ENCODE data around the gene LRRFIP1. TPM values are rescaled to one million over a fixed set of nuclear protein-coding genes. Genes with fewer than 3 reads are reported as not detected.
A peak's percentile ranks its signal among the peaks of the same experiment; 100 is the strongest.

Gene LRRFIP1
- polyA plus RNA-seq, 1 experiment = 71.1 TPM

DNA sequence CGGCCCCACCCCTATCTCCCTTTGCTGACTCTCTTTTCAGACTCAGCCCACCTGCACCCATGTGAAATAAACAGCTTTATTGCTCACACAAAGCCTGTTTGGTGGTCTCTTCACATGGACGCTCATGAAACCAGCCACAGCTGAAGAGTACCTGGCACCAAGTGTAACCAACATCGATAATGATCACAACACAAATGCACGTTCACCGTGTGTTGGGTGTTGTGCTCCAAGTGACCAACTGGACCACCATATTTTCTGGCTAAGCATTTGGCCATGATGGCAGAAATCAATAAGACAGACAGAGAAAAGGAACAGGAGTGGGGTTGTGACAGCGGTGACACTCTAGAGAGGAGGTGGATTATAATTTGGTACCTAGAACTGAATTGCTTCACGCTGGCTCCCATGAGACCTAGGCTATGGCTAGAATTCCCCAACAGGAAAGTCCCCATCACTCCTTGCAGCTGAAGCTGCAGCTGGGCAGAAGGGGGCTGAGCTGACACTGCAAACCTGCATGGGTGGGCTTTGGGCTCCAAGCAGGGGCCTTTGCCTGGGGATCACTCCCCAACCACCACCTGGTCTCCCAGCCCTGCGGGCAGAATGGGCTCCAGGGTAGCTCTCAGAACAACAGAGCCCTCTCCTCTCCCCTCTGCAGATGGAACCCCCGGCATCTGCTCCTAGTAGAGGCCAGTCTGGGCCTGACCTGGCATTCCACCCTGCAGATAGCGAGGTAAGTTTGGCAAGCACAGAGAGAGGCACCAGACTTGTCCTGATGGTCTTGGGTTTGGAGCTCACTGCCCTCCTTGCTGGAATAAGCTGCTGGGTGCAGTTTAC lies 14.6 kb upstream of the LRRFIP1 start:
- CTCF ChIA-PET = interaction anchor here (0.7 to 1.1 kb wide), 2 partner anchors 11 to 41 kb away, joined by 3 read pairs; no protein-coding TSS in a partner anchor
- TF ChIP-seq, protein P1, sequence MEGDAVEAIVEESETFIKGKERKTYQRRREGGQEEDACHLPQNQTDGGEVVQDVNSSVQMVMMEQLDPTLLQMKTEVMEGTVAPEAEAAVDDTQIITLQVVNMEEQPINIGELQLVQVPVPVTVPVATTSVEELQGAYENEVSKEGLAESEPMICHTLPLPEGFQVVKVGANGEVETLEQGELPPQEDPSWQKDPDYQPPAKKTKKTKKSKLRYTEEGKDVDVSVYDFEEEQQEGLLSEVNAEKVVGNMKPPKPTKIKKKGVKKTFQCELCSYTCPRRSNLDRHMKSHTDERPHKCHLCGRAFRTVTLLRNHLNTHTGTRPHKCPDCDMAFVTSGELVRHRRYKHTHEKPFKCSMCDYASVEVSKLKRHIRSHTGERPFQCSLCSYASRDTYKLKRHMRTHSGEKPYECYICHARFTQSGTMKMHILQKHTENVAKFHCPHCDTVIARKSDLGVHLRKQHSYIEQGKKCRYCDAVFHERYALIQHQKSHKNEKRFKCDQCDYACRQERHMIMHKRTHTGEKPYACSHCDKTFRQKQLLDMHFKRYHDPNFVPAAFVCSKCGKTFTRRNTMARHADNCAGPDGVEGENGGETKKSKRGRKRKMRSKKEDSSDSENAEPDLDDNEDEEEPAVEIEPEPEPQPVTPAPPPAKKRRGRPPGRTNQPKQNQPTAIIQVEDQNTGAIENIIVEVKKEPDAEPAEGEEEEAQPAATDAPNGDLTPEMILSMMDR (IDR thresholded peaks at IDR 0.05; ENCODE audit: low read depth, low read length) = no peak
- Histone ChIP-seq H3K27ac (ENCODE audit: low read depth, low read length) (no peak overlapping the region), H3K9me3 (ENCODE audit: control insufficient read depth, insufficient read depth, low read length) (no peaks in the 10 kb centered on the region), H3K27me3 (ENCODE audit: control insufficient read depth, insufficient read depth, low read length) (no peaks in the 10 kb centered on the region), H3K4me3 (ENCODE audit: low read depth, low read length) (no peak overlapping the region)
- DNase-seq (ENCODE audit: low read depth, low spot score) = no peak
- POLR2A ChIA-PET = no interaction called here

DNA sequence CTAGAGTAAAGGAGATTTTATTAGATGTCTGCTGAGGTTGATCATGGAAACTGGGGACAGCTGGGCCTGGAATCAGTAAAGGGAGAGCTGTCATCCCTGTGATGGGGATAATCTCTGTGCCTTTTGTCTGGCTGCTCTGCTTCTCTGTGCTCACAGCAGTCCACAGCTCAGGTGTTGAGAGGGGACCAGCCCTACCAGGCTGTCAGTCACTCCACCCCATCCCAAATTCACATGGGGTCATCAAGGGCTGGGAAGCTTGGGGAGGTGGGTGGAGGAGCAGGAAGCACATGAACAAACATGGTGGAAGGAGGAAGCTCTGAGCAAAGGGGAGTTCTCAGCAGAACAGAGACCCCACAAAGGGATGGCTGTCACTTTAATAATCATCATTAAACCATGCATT lies 13.7 kb upstream of the LRRFIP1 start:
- ChIA-PET POLR2A (no interaction called here), CTCF (interaction anchor here (1.1 kb wide), 1 partner anchor 11 kb away, joined by 3 read pairs; no protein-coding TSS in a partner anchor)
- Histone ChIP-seq H3K27ac (ENCODE audit: low read depth, low read length) (no peak overlapping the region), H3K4me3 (ENCODE audit: low read depth, low read length) (no peak overlapping the region), H3K27me3 (ENCODE audit: control insufficient read depth, insufficient read depth, low read length) (no peaks in the 10 kb centered on the region), H3K9me3 (ENCODE audit: control insufficient read depth, insufficient read depth, low read length) (no peaks in the 10 kb centered on the region)
- DNase-seq (ENCODE audit: low read depth, low spot score) = no peak
- TF ChIP-seq, protein P1 (IDR thresholded peaks at IDR 0.05; ENCODE audit: low read depth, low read length) = no peak

DNA sequence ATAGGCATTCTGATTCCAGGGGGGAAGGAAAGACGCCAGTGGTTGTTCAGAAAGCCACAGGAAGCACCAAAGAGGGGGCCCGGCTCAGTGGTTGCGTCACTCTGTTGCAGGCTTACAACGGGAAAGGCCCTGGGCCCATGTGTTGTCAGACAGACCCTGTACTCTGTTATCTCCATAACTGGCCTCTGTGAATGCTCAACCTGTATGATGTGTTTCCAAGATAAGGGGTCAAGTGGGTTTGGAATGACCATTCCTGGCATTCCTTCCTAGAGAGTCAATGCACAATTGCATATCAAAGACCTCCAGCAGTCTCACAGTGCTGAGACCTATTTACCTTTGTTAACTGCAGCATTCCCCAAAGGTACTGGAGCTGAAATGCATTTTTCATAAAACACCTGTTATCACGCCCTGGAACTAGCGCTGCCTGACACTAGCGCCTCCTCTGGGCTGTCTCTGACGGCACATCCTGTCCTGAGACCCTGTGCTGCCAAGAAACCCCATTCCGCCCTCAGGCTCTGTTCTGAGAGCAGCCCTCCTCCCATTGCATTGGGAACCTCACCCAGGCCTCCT lies 13.2 kb upstream of the LRRFIP1 start:
- Histone ChIP-seq H3K27me3 (ENCODE audit: control insufficient read depth, insufficient read depth, low read length) (no peaks in the 10 kb centered on the region), H3K27ac (ENCODE audit: low read depth, low read length) (no peak overlapping the region), H3K4me3 (ENCODE audit: low read depth, low read length) (no peak overlapping the region), H3K9me3 (ENCODE audit: control insufficient read depth, insufficient read depth, low read length) (no peaks in the 10 kb centered on the region)
- POLR2A ChIA-PET = no interaction called here
- CTCF ChIA-PET = interaction anchor here (1.1 kb wide), 1 partner anchor 12 kb away, joined by 3 read pairs; no protein-coding TSS in a partner anchor
- no peak for DNase-seq (ENCODE audit: low read depth, low spot score)
- TF ChIP-seq, protein P1 (IDR thresholded peaks at IDR 0.05; ENCODE audit: low read depth, low read length) = peak; percentile 5; the same call in 1 of the 2 replicates

DNA sequence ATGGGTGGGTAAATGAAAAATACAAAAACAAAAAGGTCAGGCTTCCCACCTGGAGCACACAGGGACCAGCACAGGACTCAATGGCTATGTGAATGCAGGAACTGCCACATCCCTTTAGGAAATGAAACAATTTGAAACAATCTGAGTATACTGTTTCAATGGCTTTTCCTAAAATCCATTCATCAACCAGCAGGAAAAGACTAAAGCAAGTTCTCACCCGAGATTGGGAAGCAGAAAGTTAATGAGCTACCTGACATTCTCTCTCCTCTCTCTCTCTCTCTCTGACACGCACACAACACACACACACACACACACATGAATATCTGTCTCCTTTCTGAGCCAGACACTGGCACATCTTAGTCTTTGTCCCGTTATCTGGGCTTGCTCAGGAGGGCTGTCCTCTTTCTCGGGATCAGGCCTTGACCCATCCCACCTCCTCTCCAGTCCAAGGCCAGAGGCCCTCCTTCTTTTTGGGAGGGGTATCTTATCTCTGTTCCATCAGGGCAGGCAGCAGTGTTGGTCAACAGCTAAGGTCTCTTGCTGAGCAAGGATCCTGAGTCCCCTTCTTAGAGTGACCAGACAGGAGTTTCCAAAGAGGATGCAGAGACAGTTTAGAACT lies 11.6 kb upstream of the LRRFIP1 start:
- Histone ChIP-seq H3K9me3 (ENCODE audit: control insufficient read depth, insufficient read depth, low read length) (no peaks in the 10 kb centered on the region), H3K4me3 (ENCODE audit: low read depth, low read length) (no peak overlapping the region), H3K27ac (ENCODE audit: low read depth, low read length) (peak overlapping the region; percentile 98), H3K27me3 (ENCODE audit: control insufficient read depth, insufficient read depth, low read length) (no peaks in the 10 kb centered on the region)
- DNase-seq (ENCODE audit: low read depth, low spot score) = no peak
- ChIA-PET CTCF (interaction anchor here (0.8 to 1.4 kb wide), 2 partner anchors 103 to 129 kb away, joined by 3 to 4 read pairs; no protein-coding TSS in a partner anchor), POLR2A (interaction anchor here (0.6 to 1.8 kb wide), 3 partner anchors 30 to 188 kb away, joined by 3 to 13 read pairs (median 3); no protein-coding TSS in a partner anchor)
- TF ChIP-seq, protein P1 (IDR thresholded peaks at IDR 0.05; ENCODE audit: low read depth, low read length) = no peak

All from AG04450 (cell line).